HepG2 (cell line): Measurements from ENCODE around the gene TAAR1. TPM values are rescaled to one million over a fixed set of nuclear protein-coding genes. Genes with fewer than 3 reads are reported as not detected.
"Not testable (repeated sequence)": the region's sequence is repeated elsewhere in the genome, so short reads cannot be mapped to it uniquely, and the experiment has no call there.

Source experiments
- ATAC-seq: fragments of 200-7000 bp; cut with Tn5 transposase; 3 replicates; pipeline ENCODE4 v1.9.1; 2020; ENCODE audit warnings: mild to moderate bottlenecking, moderate library complexity
- BruUV-seq: library from RNA; stranded (reverse); fragments of 400-500 nt; replicated peaks from 2 replicates; lab custom pipeline; 2021; lab: Mats Ljungman, UMichigan
- CTCF ChIA-PET: fragments of 300-600 bp; formaldehyde crosslinking; extraction: SDS; loops from one replicate; lab custom pipeline; 2021; ENCODE audit warnings: low total read pairs, inconsistent platforms, low intra/inter-chr PET ratio; lab: Yijun Ruan, JAX
- POLR2A ChIA-PET: fragments of 350-600 bp; sonication (Branson Sonifier 250); formaldehyde crosslinking; loops from one replicate; lab custom pipeline; 2020; ENCODE audit warnings: antibody characterized with exemption, inconsistent platforms; lab: Yijun Ruan, JAX
- DNase-seq: peaks from one replicate; pipeline ENCODE4 v3.0.0-alpha.2; 2015; ENCODE audit warnings: low spot score
- FAIRE-seq: peaks from 3 replicates; lab custom pipeline; 2011; peaks lifted over from hg19 to GRCh38; lab: Jason Lieb, UNC
- H2AFZ ChIP-seq: one replicate; pipeline ENCODE4 v1.6.1; 2011; ENCODE audit warnings: low read length, inconsistent platforms
- H3K27ac ChIP-seq: fragments of 300-600 bp; 3 replicates; pipeline ENCODE4 v1.8.0; 2011; ENCODE audit warnings: mixed run types, mild to moderate bottlenecking, mixed read lengths, low read length, inconsistent platforms; ENCODE audit not compliant: insufficient read depth; ENCODE audit errors: extremely low read length
- H3K27me3 ChIP-seq, 2 experiments: fragments of 200-600 bp in 1 of 2; 2 replicates in 1 of 2; 3 replicates in 1 of 2; pipeline versions ENCODE4 v1.6.0 to v1.8.0; 2011; ENCODE audit warnings: low read length in 2 of 2, mild to moderate bottlenecking in 2 of 2, moderate library complexity in 2 of 2, inconsistent platforms in 1 of 2; ENCODE audit not compliant: insufficient read depth in 2 of 2, control insufficient read depth in 1 of 2
- H3K36me3 ChIP-seq, 2 experiments: fragments of 200-600 bp in 1 of 2; replicated peaks in 1 of 2; 2 replicates in 1 of 2; 3 replicates in 1 of 2; pipeline versions ENCODE4 v1.5.1 to v1.8.0; 2011; ENCODE audit warnings: low read length in 2 of 2, inconsistent platforms in 1 of 2; ENCODE audit not compliant: insufficient read depth in 2 of 2, control insufficient read depth in 1 of 2
- H3K4me1 ChIP-seq: 2 replicates; pipeline ENCODE4 v1.5.1; 2012; ENCODE audit warnings: low read length, inconsistent platforms; ENCODE audit not compliant: insufficient read depth
- H3K4me2 ChIP-seq: 2 replicates; pipeline ENCODE4 v1.6.0; 2011; ENCODE audit warnings: low read depth, low read length, inconsistent platforms
- H3K4me3 ChIP-seq, 3 experiments: fragments of 200-600 bp in 1 of 3; sonication (generic), shearing (Covaris generic) in 1 of 3; replicated peaks in 1 of 3; 2 replicates each; pipeline ENCODE4 v1.5.1; 2011 to 2016; ENCODE audit warnings: low read length in 3 of 3, inconsistent platforms in 2 of 3, low read depth in 2 of 3, mild to moderate bottlenecking in 2 of 3, control low read depth in 1 of 3, mixed read lengths in 1 of 3; ENCODE audit not compliant: insufficient read depth in 1 of 3
- H3K79me2 ChIP-seq: one replicate; pipeline ENCODE4 v1.6.1; 2011; ENCODE audit warnings: low read length, inconsistent platforms; ENCODE audit not compliant: insufficient read depth
- H3K9ac ChIP-seq: 2 replicates; pipeline ENCODE4 v1.6.0; 2011; ENCODE audit warnings: mild to moderate bottlenecking, low read depth, low read length, inconsistent platforms; ENCODE audit not compliant: insufficient read depth
- H3K9me3 ChIP-seq: 2 replicates; pipeline ENCODE4 v1.5.1; 2012; ENCODE audit warnings: mild to moderate bottlenecking, low read length
- H4K20me1 ChIP-seq: 2 replicates; pipeline ENCODE4 v1.6.0; 2011; ENCODE audit warnings: inconsistent platforms, mild to moderate bottlenecking, low read length, moderate library complexity; ENCODE audit not compliant: insufficient read depth
- ESRRA ChIP-seq: sonication (generic); formaldehyde crosslinking; IDR thresholded peaks from 2 replicates; pipeline ENCODE4 v1.5.1; 2020; ENCODE audit warnings: mild to moderate bottlenecking, low read depth, missing genetic modification reagents
- HOXA7 ChIP-seq: sonication (generic); formaldehyde crosslinking; IDR thresholded peaks from 2 replicates; pipeline ENCODE4 v1.8.1; 2022; ENCODE audit warnings: mild to moderate bottlenecking, missing genetic modification reagents, moderate library complexity
- SOX6 ChIP-seq, 2 experiments: fragments of 450-650 bp in 1 of 2; sonication (generic) in 1 of 2; formaldehyde crosslinking in 1 of 2; IDR thresholded peaks; 2 replicates each; pipeline versions ENCODE4 v1.4.0 to v1.6.1; 2017 to 2020; ENCODE audit warnings: antibody characterized with exemption in 1 of 2, mild to moderate bottlenecking in 1 of 2, missing genetic modification reagents in 1 of 2
- STAG1 ChIP-seq: sonication (generic); formaldehyde crosslinking; IDR thresholded peaks from 2 replicates; pipeline ENCODE4 v1.4.0; 2020; ENCODE audit warnings: missing genetic modification reagents
- ZFP41 ChIP-seq: sonication (generic); formaldehyde crosslinking; IDR thresholded peaks from 2 replicates; pipeline ENCODE4 v1.4.0; 2020; ENCODE audit warnings: mild to moderate bottlenecking, missing genetic modification reagents, borderline replicate concordance
- ZNF205 ChIP-seq: IDR thresholded peaks from 2 replicates; pipeline ENCODE4 v1.6.1; 2018; ENCODE audit warnings: missing biosample characterization, missing genetic modification reagents
- ZNF274 ChIP-seq: sonication (generic); formaldehyde crosslinking; IDR thresholded peaks from 2 replicates; pipeline ENCODE4 v1.5.1; 2020; ENCODE audit warnings: mild to moderate bottlenecking, missing genetic modification reagents
- ZNF564 ChIP-seq: sonication (generic); formaldehyde crosslinking; IDR thresholded peaks from 2 replicates; pipeline ENCODE4 v1.8.1; 2023; ENCODE audit warnings: mild to moderate bottlenecking, missing genetic modification reagents
- ZNF644 ChIP-seq: IDR thresholded peaks from 2 replicates; pipeline ENCODE4 v1.6.1; 2016; ENCODE audit warnings: low read depth
- ZNF746 ChIP-seq: sonication (generic); formaldehyde crosslinking; IDR thresholded peaks from 2 replicates; pipeline ENCODE4 v1.8.0; 2022; ENCODE audit warnings: mild to moderate bottlenecking, missing genetic modification reagents
- ZSCAN9 ChIP-seq: IDR thresholded peaks from 2 replicates; pipeline ENCODE4 v1.6.1; 2016; ENCODE audit warnings: borderline replicate concordance
- in situ Hi-C: cut with HindIII; loops from 2 replicates; pipeline ENCODE4 v1.10.0; 2017; ENCODE audit warnings: low pct_unique_long_range_greater_than_20kb; ENCODE audit not compliant: extremely low pct_ligation_motif_present
- intact Hi-C: fragments of 100-400 bp; cut with micrococcal nuclease; formaldehyde crosslinking; loops from one replicate; pipeline ENCODE4 v1.10.0; 2022; ENCODE audit not compliant: unreplicated experiment
- polyA plus RNA-seq, 8 experiments: library from polyadenylated mRNA; depleted of rRNA in 3 of 8; stranded (reverse) in 7 of 8; unstranded in 1 of 8; fragments of >200 nt; fragmentation: Illumina TruSeq in 4 of 8; extraction: Trizol in 4 of 8; gene quantifications; 2 replicates each; pipeline versions ENCODE4 v1.2.1 to v1.2.3, GENCODE V29; 2011 to 2016; ENCODE audit warnings: low read depth in 4 of 8, missing spikeins in 1 of 8, mixed read lengths in 1 of 8; ENCODE audit not compliant: insufficient read depth in 1 of 8
- total RNA-seq, 5 experiments: library from RNA; depleted of rRNA; stranded (reverse); fragments of >200 nt; fragmentation: Illumina TruSeq; extraction: Trizol; gene quantifications; 2 replicates each; pipeline ENCODE4 v1.2.3, GENCODE V29; 2016; ENCODE audit warnings: low read depth in 1 of 5
- TF ChIP-seq, protein P1 (sequence below): sonication (generic); formaldehyde crosslinking; IDR thresholded peaks from 2 replicates; pipeline ENCODE4 v1.4.0; 2020; ENCODE audit warnings: missing genetic modification reagents, borderline replicate concordance
- TF ChIP-seq, protein P2 (sequence below): sonication (generic); IDR thresholded peaks from 2 replicates; pipeline ENCODE4 v1.6.1; 2016; ENCODE audit warnings: low read depth, borderline replicate concordance
- TF ChIP-seq, protein P3 (sequence below): IDR thresholded peaks from 2 replicates; pipeline ENCODE4 v1.6.1; 2012; ENCODE audit warnings: inconsistent platforms
- TF ChIP-seq, protein P4 (sequence below): sonication (generic); formaldehyde crosslinking; IDR thresholded peaks from 2 replicates; pipeline ENCODE4 v1.4.0; 2020; ENCODE audit warnings: missing genetic modification reagents, mild to moderate bottlenecking, borderline replicate concordance

Gene TAAR1
- total and polyA plus RNA-seq, 2 of the 13 experiments (the other 11 are each of a cell fraction or from before 2014, with no cell fraction given) = not detected

DNA sequence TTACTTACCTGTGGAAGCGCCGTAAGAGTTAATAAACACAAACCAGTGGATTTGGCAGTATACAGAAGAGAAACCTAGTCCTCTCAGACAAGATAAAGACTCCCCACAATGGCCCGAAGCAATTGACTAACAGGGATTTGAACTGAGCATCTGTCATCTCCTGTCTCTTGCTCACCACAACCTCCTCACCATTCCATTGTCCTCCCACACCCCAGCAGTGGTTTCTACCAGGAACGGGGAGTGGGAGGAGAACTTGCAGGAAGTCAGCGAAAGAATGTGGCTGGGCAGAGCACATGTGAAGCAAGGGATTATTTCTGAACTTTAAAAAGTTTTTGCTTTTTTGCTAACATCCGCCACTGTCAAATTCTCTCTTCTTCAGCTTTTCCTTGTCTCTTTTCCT, 24.6 kb upstream of the TAAR1 start (continued):
- TF ChIP-seq, protein P1, sequence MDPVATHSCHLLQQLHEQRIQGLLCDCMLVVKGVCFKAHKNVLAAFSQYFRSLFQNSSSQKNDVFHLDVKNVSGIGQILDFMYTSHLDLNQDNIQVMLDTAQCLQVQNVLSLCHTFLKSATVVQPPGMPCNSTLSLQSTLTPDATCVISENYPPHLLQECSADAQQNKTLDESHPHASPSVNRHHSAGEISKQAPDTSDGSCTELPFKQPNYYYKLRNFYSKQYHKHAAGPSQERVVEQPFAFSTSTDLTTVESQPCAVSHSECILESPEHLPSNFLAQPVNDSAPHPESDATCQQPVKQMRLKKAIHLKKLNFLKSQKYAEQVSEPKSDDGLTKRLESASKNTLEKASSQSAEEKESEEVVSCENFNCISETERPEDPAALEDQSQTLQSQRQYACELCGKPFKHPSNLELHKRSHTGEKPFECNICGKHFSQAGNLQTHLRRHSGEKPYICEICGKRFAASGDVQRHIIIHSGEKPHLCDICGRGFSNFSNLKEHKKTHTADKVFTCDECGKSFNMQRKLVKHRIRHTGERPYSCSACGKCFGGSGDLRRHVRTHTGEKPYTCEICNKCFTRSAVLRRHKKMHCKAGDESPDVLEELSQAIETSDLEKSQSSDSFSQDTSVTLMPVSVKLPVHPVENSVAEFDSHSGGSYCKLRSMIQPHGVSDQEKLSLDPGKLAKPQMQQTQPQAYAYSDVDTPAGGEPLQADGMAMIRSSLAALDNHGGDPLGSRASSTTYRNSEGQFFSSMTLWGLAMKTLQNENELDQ (CRISPR knock-in tag) = no peak
- TF ChIP-seq ZSCAN9 (CRISPR knock-in tag) (no peak), ZFP41 (no peak), ESRRA (no peak)

DNA sequence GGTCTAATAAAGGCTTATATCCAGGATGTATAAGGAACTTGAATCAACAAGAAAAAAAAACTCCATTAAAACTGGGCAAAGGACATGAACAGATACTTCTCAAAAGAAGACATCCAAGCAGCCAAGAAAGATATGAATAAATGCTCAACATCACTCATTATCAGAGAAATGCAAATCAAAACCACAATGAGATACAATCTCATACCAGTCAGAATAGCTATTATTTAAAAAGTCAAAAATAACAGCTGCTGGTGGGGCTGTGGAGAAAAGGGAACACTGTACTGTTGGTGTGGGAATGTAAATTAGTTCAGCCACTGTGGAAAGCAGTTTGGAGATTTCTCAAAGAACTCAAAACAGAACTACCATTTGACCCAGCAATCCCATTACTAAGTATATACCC, 20.1 kb upstream of the TAAR1 start:
- CTCF ChIA-PET, H3K4me2 ChIP-seq, FAIRE-seq, H3K36me3 ChIP-seq, H2AFZ ChIP-seq, H3K27ac ChIP-seq, H3K27me3 ChIP-seq, H4K20me1 ChIP-seq, BruUV-seq, DNase-seq, POLR2A ChIA-PET, H3K79me2 ChIP-seq, intact Hi-C loops, H3K4me1 ChIP-seq, H3K9me3 ChIP-seq, H3K4me3 ChIP-seq, H3K9ac ChIP-seq, ATAC-seq, in situ Hi-C loops: not testable (repeated sequence)

DNA sequence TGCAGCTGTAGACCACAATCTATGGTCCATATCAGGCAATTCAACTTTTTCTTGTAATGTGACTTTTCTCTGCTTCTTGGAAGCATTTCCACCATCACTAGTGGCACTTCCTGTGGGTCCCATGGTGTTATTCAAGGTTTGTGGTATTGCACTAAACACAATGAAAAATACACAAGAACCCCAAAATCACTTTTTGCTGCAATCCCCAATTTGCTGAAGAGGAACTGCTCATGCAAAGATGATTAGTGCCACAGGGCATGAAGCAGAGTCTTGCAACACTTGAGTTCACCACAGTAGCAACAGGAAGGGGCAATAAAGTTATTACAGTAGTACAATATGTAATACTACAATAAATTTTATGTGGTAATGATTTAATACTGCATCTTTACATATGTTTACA, 16.8 kb upstream of the TAAR1 start:
- Histone ChIP-seq H2AFZ (no peak overlapping the region), H3K4me1 (peaks cover 24% of the 10 kb centered on the region), H3K4me3 (no peak overlapping the region), H3K27me3 (no peaks in the 10 kb centered on the region), H3K36me3 (no peaks in the 10 kb centered on the region), H3K27ac (no peak overlapping the region), H3K9me3 (no peaks in the 10 kb centered on the region), H3K79me2 (no peaks in the 10 kb centered on the region), H3K4me2 (no peak overlapping the region), H4K20me1 (no peaks in the 10 kb centered on the region), H3K9ac (no peak overlapping the region)
- ChIA-PET POLR2A (no interaction called here), CTCF (no interaction called here)
- no peak for FAIRE-seq
- no peak for ATAC-seq
- in situ Hi-C loops (no loop called here), intact Hi-C loops (no loop called here)
- no peak for DNase-seq
- no TSS peak for BruUV-seq
- TF ChIP-seq ZNF274 (CRISPR knock-in tag) (no peak), ZNF746 (CRISPR knock-in tag) (no peak), SOX6 (IDR thresholded peaks at IDR 0.05) (no peak), SOX6 (CRISPR knock-in tag; IDR thresholded peaks at IDR 0.05) (no peak), ZNF205 (CRISPR knock-in tag) (no peak), HOXA7 (CRISPR knock-in tag) (no peak), ZNF564 (no peak), STAG1 (no peak), ZNF644 (no peak)
- TF ChIP-seq, protein P2, sequence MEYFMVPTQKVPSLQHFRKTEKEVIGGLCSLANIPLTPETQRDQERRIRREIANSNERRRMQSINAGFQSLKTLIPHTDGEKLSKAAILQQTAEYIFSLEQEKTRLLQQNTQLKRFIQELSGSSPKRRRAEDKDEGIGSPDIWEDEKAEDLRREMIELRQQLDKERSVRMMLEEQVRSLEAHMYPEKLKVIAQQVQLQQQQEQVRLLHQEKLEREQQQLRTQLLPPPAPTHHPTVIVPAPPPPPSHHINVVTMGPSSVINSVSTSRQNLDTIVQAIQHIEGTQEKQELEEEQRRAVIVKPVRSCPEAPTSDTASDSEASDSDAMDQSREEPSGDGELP = no peak
- TF ChIP-seq, protein P3, sequence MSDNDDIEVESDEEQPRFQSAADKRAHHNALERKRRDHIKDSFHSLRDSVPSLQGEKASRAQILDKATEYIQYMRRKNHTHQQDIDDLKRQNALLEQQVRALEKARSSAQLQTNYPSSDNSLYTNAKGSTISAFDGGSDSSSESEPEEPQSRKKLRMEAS = no peak
- TF ChIP-seq, protein P4, sequence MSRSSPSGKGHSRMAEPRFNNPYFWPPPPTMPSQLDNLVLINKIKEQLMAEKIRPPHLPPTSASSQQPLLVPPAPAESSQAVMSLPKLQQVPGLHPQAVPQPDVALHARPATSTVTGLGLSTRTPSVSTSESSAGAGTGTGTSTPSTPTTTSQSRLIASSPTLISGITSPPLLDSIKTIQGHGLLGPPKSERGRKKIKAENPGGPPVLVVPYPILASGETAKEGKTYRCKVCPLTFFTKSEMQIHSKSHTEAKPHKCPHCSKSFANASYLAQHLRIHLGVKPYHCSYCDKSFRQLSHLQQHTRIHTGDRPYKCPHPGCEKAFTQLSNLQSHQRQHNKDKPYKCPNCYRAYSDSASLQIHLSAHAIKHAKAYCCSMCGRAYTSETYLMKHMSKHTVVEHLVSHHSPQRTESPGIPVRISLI (CRISPR knock-in tag) = no peak
